ENCODE data around the gene BCCIP. TPM values are rescaled to one million over a fixed set of nuclear protein-coding genes. Genes with fewer than 3 reads are reported as not detected.

The BCCIP gene
- total and polyA plus RNA-seq, 2 donors (not counting 1 experiment from before 2014, with no cell fraction given): 10.5 to 40.7 TPM

- H3K9me3 ChIP-seq (ENCODE audit: control extremely low read depth in 1 of 3, control insufficient read depth in 2 of 3, insufficient read depth in 1 of 3, low read length in 2 of 3): no peaks in the 10 kb centered on the region
- no peak overlapping the region for H3K9ac ChIP-seq (ENCODE audit: low read length)
- ChIA-PET CTCF (no interaction called here), POLR2A (no interaction called here)
- Mint-ChIP-seq H3K9me3 (ENCODE audit: insufficient read depth) (no peaks in the 10 kb centered on the region), H3K4me3 (no peak overlapping the region), H3K27ac (no peak overlapping the region), H3K4me1 (no peaks in the 10 kb centered on the region), H3K27me3 (no peaks in the 10 kb centered on the region)
- no peaks in the 10 kb centered on the region for H3K4me1 ChIP-seq (ENCODE audit: control insufficient read depth in 2 of 2, insufficient read depth in 2 of 2, low read length in 2 of 2)
- H2AFZ ChIP-seq (ENCODE audit: insufficient read depth, low read depth, low read length, poor library complexity, severe bottlenecking): no peak overlapping the region
- H3K4me2 ChIP-seq (replicated peaks; ENCODE audit: low read depth, low read length, poor library complexity, severe bottlenecking): no peak overlapping the region
- DNase-seq: no peak
- no peaks in the 10 kb centered on the region for H3K27me3 ChIP-seq (replicated peaks in 1 of 4; ENCODE audit: control extremely low read depth in 1 of 4, control insufficient read depth in 3 of 4, insufficient read depth in 4 of 4, low read length in 3 of 4)
- intact Hi-C loops (cut with micrococcal nuclease): no loop called here
- no peak overlapping the region for H3K27ac ChIP-seq (ENCODE audit: low read length in 2 of 2)
- no peaks in the 10 kb centered on the region for H3K79me2 ChIP-seq (ENCODE audit: control insufficient read depth, insufficient read depth, low read length)
- no peak for ATAC-seq (ENCODE audit: low read depth)
- 98% methylated on average over 6 of the region's 9 CpGs for WGBS (ENCODE audit: insufficient coverage)
- H3K4me3 ChIP-seq (ENCODE audit: control extremely low read depth in 1 of 5, extremely low read depth in 1 of 5, insufficient read depth in 1 of 5, low read depth in 2 of 5, low read length in 4 of 5): no peak overlapping the region
- no peaks in the 10 kb centered on the region for H4K20me1 ChIP-seq (ENCODE audit: control insufficient read depth, insufficient read depth, low read length, poor library complexity, severe bottlenecking)
- no peak for TF ChIP-seq CTCF (IDR thresholded peaks at IDR 0.05)
- TF ChIP-seq EZH2 (IDR thresholded peaks at IDR 0.05; ENCODE audit: borderline replicate concordance, insufficient read depth, low read depth, low read length, poor library complexity, severe bottlenecking): no peak
- H3K36me3 ChIP-seq (replicated peaks in 1 of 2; ENCODE audit: control extremely low read depth in 1 of 2, control insufficient read depth in 1 of 2, extremely low read depth in 1 of 2, insufficient read depth in 2 of 2, low read length in 1 of 2): peaks cover 0 to 57% of the 10 kb centered on the region in 2 experiments
Measured at GRCh38 chr10:125840406-125840805, 17.1 kb downstream of the BCCIP start.

GRCh38 chr10:125840955-125841354 lies 17.6 kb downstream of the BCCIP start:
- Histone ChIP-seq H3K4me3 (ENCODE audit: control extremely low read depth in 1 of 5, extremely low read depth in 1 of 5, insufficient read depth in 1 of 5, low read depth in 2 of 5, low read length in 4 of 5) (no peak overlapping the region), H3K4me1 (ENCODE audit: control insufficient read depth in 2 of 2, insufficient read depth in 2 of 2, low read length in 2 of 2) (no peaks in the 10 kb centered on the region), H3K27me3 (replicated peaks in 1 of 4; ENCODE audit: control extremely low read depth in 1 of 4, control insufficient read depth in 3 of 4, insufficient read depth in 4 of 4, low read length in 3 of 4) (no peaks in the 10 kb centered on the region), H3K36me3 (replicated peaks in 1 of 2; ENCODE audit: control extremely low read depth in 1 of 2, control insufficient read depth in 1 of 2, extremely low read depth in 1 of 2, insufficient read depth in 2 of 2, low read length in 1 of 2) (peaks cover 0 to 53% of the 10 kb centered on the region in 2 experiments), H2AFZ (ENCODE audit: insufficient read depth, low read depth, low read length, poor library complexity, severe bottlenecking) (no peak overlapping the region), H4K20me1 (ENCODE audit: control insufficient read depth, insufficient read depth, low read length, poor library complexity, severe bottlenecking) (no peaks in the 10 kb centered on the region), H3K9ac (ENCODE audit: low read length) (no peak overlapping the region), H3K4me2 (replicated peaks; ENCODE audit: low read depth, low read length, poor library complexity, severe bottlenecking) (no peak overlapping the region), H3K27ac (ENCODE audit: low read length in 2 of 2) (no peak overlapping the region), H3K9me3 (ENCODE audit: control extremely low read depth in 1 of 3, control insufficient read depth in 2 of 3, insufficient read depth in 1 of 3, low read length in 2 of 3) (no peaks in the 10 kb centered on the region), H3K79me2 (ENCODE audit: control insufficient read depth, insufficient read depth, low read length) (no peaks in the 10 kb centered on the region)
- no peak for TF ChIP-seq EZH2 (IDR thresholded peaks at IDR 0.05; ENCODE audit: borderline replicate concordance, insufficient read depth, low read depth, low read length, poor library complexity, severe bottlenecking)
- TF ChIP-seq CTCF (IDR thresholded peaks at IDR 0.05): no peak
- ATAC-seq (ENCODE audit: low read depth) (no peak), DNase-seq (no peak)
- H3K27me3 Mint-ChIP-seq: no peaks in the 10 kb centered on the region
- intact Hi-C loops (cut with micrococcal nuclease): no loop called here
- ChIA-PET POLR2A (no interaction called here), CTCF (no interaction called here)
- H3K4me3 Mint-ChIP-seq: no peak overlapping the region
- no peaks in the 10 kb centered on the region for H3K4me1 Mint-ChIP-seq
- H3K27ac Mint-ChIP-seq: no peak overlapping the region
- no CpG with 5 or more reads among the region's 3 CpGs for WGBS (ENCODE audit: insufficient coverage)
- H3K9me3 Mint-ChIP-seq (ENCODE audit: insufficient read depth): no peaks in the 10 kb centered on the region

Data from B cell (primary cell).